ENCODE measurements around the gene ST6GALNAC6.
A peak's percentile ranks its signal among the peaks of the same experiment; 100 is the strongest.

ST6GALNAC6 gene

DNA sequence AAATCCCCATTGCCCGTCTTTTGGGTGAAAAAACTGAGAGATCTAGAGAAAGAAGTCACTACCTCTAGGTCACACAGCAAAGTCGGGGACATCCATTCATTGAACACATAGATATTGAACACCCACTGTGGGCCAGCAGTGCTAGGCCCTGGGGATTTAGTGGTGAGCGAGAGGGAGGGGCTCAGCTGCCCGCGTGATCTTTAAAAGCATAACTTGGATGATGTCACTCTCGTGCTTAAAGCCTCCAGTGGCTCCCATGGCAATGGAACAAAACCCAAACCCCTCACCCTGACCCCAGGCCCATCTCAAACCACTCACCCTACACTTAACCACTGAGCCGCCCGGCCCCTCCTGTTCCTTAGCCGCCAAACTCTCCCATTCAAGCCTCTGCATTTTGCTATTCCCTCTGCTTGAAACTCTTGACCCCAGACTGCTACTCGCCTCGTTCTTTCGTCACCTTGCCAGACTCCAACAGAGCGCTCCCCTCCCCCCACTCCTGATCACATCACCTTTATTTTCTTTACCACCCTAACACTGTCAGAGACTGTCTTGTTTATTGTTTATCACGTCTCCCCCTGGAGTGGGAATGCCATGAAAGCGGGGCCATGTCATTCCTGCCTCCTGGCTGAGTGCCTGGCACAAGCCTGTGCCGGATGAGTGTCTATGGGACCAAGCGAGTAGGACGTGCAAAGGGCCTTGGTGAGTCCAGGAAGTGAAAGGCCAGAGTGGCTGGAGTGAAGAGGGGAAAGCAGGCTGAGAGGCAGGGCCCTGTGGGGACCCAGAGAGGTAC, 31.9 kb upstream of the ST6GALNAC6 start:
- DNase-seq: no peak

DNA sequence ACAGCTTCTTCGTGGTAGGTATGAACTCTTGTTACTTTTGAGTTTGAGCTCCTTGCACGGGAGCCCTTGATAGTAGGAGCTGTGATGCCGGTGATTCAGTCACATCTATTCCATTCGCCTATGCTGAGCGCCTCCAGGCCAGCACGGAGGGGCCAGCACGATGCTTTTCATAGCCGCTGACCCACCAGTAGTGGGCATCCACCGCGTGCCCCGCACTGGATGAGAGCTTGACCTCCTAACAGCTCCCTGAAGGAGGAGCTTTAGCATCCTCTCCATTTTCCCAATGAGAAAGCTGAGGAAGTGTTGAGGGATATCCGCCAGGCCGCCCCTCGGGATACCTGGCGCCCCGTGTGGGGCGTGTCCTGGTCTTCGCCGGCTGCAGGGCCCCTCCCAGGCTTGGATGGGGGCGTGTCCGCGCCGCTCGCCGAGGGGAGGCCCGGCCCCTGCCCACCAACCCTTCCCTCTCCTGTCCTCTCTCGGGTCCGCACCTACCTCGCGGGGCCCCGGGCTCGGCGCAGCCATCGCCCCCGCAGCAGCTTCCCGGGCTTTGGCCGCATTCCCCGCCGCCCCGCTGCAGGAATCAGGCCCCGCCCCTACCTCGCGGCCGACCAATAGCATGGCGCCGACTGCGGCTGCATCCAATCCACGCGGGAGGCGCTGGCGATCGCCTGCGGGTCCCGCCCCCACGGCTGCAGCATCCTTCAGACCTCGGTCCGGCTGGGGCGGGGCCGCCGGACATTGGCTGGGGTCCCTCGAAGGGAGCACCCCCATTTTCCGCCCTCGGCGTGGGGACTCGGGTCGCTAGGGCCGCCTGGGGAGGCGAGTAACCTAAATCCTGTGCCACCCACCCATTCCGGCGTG, 31.1 kb upstream of the ST6GALNAC6 start, which contains the start of gene PIP5KL1:
Gene PIP5KL1 (minus strand): TSS at position 547 of the 861 bp plus-strand sequence. CDS start 25 bp downstream, at position 522.
- DNase-seq: peak; percentile 68

DNA sequence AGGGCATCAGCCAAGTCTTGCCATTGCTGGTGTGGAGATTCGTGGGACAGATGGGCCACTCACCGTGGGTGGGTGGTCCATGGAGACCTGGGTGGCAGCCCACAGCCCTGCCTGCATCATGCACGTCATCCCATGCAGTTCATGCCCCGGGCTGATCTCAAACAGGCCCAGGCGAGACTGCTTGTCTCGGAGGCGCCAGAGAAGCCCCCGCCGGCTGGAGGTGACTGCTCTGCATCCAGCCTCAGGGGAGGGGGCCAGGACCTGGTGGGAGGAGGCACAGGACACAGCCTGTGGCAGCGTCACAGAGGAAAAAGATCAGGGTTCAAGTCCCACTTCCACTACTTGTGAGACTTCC, 30.2 kb upstream of the ST6GALNAC6 start:
- DNase-seq: no peak

DNA sequence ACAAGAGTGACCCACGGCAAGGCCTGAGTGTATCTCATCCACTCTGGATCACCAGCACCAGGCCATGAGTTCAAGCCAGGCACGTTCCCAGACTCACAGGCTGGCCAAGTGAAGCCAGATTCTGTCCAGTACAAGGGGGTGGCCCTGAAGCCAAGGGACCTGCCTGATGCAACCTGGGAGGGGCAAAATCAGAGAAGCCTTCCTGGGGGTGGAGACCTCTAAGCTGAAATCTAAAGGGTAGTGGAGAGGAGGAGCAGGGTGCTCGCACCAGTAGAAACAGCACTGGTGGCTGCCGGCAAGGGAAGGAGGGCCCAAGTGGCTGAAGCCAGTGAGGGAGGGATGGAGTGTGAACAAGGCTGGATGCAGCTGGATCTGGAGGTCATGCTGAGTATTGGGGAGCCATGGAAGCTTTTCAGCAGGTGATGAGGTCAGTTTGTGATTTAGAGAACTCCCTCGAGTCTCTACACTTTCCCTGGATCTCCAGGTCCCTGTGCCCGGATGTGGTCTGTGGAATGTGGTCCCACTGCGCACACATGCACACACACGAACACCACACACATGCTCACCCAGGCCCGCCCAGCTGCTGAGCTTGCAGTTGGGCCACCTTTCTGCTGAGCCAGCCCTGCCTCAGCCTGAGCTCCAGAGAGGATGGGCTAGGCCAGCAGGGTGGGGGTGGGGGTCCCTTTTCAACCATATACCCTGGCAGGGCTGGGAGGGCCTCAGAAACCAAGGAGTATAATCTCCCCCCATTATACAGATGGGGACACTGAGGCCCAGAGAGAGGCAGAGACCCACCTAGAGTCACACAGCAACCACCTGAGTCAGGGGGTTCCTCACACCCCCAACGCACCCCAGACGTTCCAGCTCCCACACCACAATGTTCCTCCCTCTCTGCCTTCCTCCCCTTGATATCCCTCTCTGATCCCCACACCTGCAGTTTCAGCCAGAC, 29.5 kb upstream of the ST6GALNAC6 start:
- no peak for DNase-seq

DNA sequence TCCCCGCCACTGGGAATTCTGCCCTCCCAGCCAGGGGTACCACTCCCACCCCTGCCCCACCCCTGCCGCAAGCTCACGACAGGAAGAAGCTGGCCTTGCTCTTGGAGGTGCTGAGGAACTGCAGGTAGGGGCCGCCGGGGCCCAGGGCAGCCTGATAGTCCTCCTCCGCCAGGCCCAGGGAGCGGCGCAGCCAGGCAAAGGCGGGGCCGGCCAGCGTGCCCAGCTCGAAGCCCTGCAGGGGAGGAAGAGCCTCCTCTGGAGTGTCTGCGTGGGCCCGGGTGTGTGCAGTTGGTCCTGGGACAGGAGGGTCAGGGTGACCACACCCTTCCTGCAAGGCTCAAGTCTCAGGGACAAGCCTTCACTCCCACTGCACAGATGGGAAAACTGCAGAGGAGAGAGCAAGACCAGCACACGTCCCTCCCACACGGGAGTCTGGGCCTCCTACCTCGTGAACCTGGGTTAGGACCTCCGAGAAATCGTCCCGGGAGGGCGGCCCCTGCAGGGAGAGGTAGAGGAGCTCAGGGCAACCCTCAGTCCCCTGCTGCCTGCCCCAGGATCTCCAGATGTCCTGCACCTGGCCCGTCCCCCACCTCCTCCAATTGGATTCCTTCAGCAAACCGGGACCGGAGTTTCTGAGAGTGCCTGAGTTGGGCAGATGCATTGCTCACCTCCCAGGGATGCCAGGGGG, 28.7 kb upstream of the ST6GALNAC6 start:
- DNase-seq: no peak

DNA sequence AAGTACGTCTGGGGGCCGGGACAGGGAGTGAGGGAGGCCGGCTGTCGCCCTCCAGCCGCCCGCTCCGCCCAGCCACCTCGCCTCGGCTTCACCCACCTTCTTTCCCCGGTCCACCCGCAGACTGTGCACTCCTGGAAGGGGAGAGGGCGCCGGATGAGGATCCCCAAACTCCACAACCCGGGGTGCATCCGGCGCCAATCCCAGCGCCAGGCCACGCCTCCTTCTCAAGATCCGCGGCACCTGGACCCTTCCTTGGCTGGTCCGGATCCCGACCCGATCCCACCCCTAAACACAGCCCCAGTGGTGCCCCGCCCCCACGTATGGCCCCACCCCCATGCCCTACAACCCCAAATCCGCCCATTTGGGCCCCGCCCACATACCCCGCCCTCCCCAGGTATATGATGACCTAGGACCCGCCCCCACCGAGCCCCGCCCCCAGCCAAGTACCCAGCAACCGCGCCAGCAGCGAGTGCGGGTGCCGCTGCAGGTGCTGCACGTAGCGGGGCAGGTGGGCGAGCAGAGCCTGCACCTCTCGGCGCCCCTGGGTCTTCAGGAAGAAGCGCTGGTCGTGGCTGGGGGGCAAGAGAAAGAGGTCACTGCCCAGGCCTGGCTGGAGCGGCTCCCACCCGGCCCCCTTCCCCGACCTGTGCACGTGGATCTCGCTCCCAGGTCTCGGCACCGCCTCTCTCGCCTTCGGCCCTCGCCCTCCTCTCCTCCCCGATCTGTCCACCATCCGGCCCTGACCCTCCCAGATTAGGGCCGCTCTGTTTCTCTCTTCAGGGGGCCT, 28.0 kb upstream of the ST6GALNAC6 start:
- DNase-seq: peak; percentile 63

DNA sequence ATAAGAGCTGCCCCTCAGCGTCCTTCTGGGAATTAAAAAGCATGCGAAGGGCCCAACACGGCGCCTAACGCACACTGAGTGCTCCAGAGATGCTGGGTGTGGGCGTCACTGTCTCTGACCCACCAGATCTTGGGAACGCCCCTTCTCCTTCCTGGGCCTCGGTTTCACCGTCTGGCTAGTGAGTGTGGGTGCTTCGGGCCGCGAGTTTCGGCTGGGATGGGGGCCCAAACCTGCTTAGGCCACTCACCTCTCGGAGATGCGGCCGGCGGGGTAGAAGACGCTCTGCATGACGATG, 27.4 kb upstream of the ST6GALNAC6 start:
- DNase-seq: no peak

DNA sequence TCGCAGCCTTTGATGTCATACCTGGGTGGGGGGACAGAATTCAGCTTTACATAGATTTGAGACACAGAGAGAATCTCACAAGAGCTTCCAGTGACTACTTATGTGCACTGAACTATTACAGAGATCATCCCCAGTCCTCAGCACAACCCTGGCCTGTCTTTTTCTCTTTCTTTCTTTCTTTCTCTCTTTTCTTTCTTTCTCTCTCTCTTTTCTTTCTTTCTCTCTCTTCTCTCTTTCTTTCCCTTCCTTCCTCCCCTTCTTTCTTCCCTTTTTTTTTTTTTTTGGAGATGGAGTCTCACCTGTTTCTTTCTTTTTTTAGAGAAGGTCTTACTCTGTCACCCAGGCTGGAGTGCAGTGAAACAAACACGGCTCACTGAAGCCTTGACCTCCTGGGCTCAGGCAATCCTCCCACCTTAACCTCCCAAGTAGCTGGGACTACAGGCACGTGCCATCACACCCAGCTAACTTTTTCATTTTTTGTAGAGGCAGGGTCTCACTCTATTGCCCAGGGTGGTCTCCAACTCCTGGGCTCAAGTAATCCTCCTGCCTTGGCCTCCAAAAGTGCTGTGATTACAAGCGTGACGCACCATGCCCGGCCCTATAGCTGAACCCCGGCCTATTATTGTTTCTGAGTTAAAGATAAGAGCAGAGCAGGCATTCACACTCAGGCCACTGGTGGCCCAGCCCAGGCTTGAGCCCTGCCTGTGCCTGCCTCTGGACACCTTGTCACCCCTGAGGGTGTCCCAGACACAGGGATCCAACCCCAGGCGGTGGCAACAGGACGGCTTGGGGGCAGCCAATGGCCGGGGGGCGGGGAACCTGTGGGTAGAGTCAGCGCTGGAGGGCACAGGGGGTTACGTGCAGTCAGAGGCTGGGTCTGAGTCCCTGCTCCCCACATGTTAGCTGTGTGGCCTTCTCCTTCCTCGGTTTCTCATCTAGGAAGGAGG, 26.8 kb upstream of the ST6GALNAC6 start:
- no peak for DNase-seq

DNA sequence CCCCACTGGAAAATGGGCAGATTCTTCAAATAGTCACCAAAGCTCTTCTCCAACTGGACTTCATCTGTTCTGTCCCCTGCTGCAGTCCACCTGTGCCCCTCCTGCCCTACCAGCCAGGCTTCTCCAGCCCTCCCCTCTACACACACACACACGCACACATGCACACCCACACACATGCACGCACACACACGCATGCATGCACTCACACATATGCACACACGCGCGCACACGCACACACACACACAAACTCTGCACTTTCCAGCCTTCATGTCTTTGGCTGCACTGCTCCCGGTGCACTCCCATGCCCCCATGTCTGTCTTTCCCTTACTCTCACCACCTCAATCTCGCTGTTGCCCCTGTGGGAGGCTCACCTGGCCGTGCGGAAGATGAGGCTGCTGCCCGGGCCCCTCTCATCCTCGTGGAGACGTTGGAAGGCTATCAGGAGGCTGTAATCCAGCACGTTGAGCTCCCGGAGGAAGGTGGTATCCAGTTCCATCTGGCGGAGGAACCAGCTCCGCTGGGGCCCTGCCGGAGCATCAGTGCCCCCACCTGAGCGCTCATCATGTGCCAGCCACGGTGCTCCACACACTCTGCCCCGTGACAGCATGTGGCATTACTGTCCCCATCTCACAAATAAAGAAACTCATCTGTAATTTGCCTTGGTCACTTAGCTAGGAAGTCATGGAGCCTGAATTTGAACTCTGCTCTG, 25.5 kb upstream of the ST6GALNAC6 start:
- no peak for DNase-seq

DNA sequence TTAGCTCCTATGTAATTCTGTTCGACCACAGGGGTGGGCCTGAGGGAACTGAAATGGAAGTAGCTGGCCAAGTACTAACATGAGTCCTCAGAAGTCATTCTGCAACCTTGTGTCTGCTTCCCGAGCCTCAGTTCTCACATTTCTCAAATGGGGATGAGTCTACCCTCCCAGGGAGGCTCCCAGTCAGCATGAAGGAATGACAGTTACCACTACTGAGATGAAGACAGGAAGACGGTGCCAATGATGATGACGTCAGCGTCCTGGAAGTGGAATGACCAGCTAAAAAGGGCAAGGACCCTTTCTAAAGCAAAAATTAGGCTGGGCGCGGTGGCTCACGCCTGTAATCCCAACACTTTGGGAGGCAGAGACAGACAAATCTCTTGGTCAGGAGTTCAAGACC, 24.4 kb upstream of the ST6GALNAC6 start:
- no peak for DNase-seq

DNA sequence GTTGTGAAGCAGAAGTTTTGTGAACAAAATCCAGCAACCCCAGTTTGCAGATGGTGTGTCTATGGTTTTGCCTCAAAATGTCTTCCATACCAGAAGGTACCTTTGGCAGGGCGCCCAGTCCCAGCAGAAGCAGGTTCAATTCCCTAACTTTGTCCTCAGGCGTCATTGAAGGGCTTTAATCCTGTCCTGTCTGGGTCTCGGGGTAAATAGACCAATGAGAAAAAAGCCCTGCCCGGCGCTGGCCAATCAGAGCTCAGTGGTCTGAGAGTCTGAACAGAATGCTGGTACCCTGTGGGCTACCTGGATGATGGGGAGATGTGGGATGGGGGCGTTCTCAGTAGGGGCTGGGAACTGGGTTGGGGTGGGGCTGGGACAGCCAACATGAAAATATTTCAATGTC, 23.6 kb upstream of the ST6GALNAC6 start:
- no peak for DNase-seq

DNA sequence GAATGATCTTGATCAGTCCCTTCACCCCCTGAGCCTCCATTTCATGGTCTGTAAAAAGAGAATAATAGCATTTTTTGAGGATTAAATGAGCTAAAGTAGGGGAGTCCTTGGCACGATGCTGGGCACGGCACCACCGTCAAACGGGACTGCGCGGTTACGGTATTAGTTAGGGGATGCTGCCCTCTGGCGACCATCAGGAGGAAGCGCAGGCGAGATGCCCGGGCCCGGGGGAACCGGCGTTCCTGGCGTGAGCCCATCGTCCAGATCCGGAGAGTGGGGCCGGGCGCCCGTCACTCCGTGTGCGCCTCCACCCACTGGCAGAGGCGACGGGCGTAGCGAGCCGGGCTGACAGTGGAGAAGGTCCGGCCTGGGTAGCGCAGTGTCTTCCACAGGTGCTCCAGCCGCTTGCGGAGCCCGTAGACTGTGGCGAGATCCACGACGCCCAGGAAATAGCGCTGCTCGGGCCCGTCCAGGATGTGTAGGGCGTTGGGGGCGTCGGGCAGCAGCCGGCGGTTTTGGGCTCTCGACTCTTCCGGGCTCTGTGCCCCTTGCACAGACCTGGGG, 22.2 kb upstream of the ST6GALNAC6 start:
- DNase-seq: peak; percentile 81

DNA sequence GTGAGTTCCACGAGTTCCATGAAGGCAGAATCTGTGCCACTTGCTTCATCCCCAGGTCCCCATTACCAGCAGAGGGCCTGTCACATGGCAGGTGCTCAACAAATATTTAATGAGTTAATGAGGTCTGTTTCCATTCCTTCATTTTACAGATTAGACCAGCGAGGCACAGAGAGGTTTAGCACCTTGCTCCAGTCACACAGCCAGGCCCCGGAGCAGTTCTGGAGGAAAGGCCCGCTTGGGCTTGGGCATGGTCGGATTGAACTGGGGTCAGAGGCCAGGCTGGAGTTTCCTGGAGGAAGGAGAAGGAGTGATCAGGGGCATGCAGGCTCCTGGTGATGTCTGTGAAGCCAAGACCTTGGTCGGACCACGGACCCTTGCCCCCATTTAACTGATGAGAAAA, 21.4 kb upstream of the ST6GALNAC6 start:
- no peak for DNase-seq

DNA sequence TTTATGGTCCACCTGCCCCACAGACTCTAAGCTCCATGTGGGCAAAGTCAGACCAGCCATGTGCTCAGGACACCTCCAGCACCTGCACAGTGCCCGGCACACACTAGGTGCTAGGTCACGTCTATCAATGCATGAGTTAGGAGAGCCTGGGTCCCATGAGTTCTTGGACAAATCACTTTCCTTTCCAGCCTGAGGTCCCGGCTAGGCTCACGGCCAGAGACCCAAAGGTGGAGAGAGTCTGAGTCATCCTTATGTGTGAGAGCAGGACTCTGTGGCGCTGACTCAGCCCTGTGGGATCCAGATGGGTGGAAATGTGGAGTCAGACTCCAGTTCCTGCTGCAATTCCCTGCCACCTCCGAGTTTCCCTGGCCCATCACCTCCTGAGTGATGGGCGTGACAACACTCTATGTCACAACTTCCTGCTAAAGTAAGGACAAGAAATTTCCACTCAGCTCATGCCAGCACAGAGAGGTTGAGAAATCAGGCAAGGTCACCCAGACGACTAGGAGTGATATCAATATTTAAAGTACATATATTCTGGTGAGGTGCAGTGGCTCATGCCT, 19.9 kb upstream of the ST6GALNAC6 start:
- DNase-seq: peak; percentile 23

DNA sequence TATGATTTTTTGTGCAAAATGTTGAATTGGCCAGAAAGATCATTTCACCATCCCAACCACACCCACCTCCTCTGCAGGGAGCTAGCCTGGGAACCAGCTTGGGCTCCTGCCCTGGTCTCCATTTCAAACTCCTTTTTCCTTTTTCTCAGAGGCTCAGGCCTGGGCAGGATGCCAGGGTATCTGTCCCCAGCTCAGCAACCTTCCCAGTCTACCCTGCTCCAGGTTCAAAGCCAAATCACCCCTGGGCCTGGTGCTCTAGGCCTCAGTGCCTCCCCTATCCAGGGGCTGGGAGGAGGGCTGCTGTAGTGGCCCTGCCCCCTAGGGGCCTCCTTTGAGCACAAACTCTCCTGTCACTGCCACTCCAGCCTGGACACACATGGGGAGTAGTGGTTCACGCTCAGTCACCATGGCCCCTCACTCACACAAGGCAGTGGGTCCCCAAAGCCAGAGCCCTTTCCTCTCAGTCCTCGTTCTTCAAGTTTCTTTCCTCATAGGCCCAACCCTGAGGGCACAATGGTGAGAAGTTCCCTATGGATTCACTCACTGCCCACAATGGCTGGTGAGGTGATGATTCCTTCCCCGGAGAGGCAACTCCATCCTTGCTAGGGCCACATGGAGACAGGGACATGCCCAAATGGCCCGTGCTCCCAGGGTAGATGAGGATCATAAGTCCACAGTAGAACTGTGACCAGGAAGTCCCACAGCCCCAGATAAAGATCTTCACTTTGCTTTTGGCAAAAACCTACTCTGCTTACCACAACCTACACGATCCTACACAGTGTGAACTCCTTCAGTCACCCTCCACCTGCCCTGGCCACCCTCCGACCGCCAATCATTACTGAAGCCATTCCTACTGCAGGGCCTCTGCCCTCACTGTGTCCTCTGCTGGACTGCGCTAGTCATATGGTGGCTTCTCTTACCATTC, 19.0 kb upstream of the ST6GALNAC6 start:
- DNase-seq: no peak

DNA sequence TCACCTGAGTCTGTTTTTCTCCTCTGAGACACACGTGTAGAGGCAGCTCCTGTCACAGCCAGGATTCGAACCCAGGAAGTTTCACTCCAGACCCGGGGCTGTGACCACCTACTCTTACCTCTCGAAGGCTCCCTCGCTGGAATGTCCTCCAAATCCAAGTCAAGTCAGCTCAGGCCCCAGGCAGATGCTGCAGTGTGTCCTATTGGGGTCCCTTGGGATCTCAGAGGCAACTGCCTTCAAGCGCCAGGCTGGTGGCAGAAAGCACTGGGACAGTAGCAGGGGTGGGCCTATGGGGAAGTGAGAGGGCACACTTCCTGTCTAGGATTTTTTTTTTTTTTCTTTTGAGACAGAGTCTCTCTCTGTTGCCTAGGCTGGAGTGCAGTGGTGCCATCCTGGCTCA, 18.2 kb upstream of the ST6GALNAC6 start:
- no peak for DNase-seq

DNA sequence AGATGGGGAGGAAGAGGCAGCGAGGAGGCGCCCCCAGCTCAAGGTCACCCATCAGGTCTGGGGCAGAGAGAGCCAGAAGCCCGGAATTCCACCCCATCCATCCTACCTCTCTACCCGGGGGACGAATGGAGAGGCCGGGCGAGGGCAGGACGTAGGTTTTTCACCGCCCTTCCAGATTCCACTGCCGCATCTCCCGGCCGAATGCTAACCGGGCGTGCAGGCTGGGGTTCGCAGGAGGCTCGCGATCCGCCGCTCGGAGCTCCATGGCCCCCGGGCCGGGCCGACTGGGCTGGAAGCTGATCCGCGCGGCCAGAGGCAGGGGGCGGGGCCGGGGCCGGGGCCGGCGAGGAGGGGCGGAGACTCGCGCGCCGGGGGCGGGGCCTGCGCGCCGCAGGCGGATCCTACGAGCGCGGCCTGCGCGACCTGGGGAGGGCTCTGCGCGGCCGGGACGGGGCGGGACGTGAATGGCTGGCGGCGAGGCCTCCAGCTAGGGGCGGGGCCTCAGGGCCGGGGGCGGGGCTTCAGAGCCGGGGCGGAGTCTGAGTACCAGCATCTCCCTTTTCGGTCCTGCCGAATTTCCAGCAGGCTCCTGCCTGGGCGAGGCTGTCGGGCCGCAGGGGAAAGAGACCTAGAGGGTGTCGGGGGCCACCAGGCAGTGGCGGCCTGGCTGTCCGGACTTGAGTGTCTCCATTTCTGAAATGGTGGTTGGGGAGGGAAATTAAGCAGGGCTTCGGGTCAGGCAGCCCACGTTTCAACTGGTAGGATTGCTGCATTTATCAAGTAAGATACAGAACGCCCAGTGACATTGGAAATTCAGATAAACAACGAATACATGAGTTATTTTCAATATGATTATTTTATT, 17.5 kb upstream of the ST6GALNAC6 start, which contains the start of gene ST6GALNAC4:
Gene ST6GALNAC4 (minus strand): TSS at position 322 of the 862 bp plus-strand sequence. CDS start 622 bp downstream, outside the sequence.
- peak; percentile 95 for DNase-seq

Measured in activated CD4-positive, alpha-beta T cell treated with anti-CD3 and anti-CD28 coated beads, Interleukin-2, amount 50 U/mL, for 16 hours (primary cell).